GM18873 (cell line): ENCODE measurements around the gene CLDN11.

Experiments
- ATAC-seq: cut with Tn5 transposase; IDR thresholded peaks from one replicate; pipeline ENCODE4 v1.9.1; 2021; ENCODE audit warnings: mild to moderate bottlenecking, moderate library complexity, moderate number of reproducible peaks; ENCODE audit not compliant: unreplicated experiment, low FRiP score

CLDN11 gene

GRCh38 chr3:170418422-170419398 is at the start of gene CLDN11:
TSS of gene CLDN11 (plus strand) at chr3:170418868. CDS start at chr3:170419067, 199 bp downstream.
- ATAC-seq, result no peak

- ATAC-seq, result no peak
These were observed 49.7 kb upstream of the CLDN11 start for GRCh38 chr3:170368921-170369320.

DNA sequence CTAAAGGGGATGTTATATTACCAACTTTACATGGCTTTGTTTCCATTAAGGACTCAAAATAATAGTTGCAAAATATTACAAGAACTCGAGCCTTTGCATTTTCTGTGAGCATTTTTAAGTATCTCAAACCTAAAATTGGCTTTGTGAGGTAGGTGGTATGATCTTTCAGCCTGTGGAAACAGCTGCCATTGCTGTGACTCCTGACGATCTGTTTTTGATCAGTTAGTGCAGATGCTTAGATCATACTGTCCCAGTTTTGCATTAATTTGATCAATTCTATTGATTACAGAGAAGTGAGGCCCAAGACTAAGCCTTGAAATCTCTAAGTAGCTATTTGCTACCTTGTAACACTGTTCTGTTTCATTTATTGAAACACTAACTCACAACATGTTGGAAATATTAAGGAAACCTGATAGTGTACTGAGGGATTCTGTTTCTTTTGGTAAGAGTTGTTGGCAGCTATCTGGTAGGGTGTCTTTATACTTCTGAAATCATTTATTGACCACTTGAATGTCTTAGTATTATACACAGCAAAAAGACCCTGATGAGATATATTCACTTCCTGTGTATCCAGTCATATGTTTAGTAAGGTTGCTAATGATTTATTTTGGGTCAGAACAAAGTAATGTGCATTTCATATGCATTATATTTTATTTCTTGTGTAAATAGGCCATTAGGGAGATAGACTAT is 46.3 kb upstream of the CLDN11 start:
- ATAC-seq, result no peak

DNA sequence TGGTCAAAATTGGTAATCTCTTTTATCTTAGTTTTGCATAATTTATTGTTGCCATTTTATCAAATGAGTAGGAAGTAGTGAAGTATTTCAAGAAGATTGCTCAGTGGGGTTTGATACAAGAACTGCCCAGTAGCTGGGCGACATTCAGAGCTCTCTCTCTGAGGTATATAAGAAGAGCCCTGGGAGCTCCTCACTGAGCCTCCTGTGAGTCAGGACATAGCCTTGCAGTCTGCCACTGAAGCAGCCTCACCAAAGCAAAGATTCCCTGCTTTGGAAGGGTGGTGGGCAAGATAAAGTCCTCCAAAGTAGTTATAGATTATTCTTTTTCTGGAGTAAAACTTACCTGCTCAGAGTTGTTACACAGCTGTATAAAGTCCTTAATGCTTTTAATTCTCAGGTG is 35.1 kb upstream of the CLDN11 start:
- ATAC-seq, result no peak

DNA sequence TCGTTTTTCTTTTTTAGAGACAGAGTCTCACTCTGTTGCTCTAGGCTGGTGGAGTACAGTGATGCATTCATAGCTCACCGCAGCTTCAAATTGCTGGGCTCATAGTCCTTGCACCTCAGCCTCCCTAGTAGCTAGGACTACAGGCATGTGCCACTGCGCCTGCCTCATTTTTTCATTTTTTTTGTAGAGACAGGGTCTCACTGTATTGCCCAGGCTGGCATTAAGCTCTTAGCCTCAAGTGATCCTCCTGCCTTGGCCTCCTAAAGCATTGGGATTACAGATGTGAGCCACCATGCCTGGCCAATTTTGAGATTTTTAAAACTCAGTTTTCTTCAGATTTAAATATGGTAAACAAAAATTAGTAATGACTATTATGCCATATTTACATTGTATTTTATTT is 32.2 kb upstream of the CLDN11 start:
- ATAC-seq, result no peak

DNA sequence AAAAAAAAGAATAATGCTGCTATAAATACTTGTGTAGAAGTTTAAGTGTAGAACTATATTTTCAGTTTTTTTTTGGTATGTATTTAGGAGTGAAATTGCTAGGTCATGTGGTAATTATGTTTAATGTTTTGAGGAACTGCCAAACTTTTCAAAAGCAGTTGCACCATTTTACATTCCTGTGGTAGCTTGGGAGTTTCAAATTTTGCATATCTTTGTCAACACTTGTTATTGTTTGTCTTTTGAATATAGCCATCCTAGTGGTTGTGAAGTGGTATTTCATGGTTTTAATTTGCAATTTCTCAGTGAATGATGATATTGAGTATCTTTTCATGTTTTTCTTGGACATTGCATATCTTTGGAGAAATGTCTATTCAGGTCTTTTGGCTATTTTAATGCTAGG is 30.7 kb upstream of the CLDN11 start:
- ATAC-seq, result no peak

DNA sequence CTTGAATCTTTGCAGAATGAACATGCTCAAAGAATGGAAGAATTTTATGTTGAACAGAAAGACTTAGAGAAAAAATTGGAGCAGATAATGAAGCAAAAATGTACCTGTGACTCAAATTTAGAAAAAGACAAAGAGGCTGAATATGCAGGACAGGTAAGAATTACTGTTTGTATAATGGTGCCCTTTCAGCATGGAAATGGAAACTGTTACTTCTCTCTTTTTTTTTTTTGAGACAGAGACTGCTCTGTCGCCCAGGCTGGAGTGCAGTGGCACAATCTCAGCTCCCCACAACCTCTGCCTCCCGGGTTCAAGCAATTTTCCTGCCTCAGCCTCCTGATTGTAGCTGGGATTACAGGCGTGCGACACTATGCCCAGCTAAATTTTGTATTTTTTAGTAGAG is 27.6 kb upstream of the CLDN11 start:
- ATAC-seq, result no peak

- no peak for ATAC-seq
These were observed 21.0 kb upstream of the CLDN11 start for GRCh38 chr3:170397685-170398084.

GRCh38 chr3:170405101-170405500 is 13.6 kb upstream of the CLDN11 start:
- no peak for ATAC-seq

- ATAC-seq, result no peak
These were observed 8.1 kb upstream of the CLDN11 start for GRCh38 chr3:170410428-170411029.

- no peak for ATAC-seq
These were observed 5.4 kb upstream of the CLDN11 start for GRCh38 chr3:170413291-170413690.

DNA sequence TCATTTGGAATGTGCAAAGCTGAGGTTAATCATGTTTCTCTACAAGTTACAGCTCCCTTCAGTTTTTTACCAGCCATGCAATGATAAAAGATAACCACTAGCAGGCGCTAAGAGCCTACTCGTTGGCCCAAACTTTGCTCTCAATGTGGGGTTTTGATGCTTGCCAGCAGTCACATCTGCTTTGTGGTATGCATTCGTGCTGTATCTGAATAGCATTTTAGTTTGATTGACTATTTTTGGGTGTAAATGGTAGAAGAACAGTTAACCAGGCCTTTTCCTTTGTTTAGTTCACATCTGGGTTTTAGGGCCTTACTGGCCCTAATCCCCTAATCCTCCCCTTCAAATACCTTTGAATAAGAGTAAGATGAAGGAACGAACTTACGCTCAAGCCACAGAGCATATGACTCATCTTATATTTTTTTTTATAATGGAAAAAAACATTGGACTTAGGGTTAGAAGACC is 4.4 kb upstream of the CLDN11 start:
- no peak for ATAC-seq

DNA sequence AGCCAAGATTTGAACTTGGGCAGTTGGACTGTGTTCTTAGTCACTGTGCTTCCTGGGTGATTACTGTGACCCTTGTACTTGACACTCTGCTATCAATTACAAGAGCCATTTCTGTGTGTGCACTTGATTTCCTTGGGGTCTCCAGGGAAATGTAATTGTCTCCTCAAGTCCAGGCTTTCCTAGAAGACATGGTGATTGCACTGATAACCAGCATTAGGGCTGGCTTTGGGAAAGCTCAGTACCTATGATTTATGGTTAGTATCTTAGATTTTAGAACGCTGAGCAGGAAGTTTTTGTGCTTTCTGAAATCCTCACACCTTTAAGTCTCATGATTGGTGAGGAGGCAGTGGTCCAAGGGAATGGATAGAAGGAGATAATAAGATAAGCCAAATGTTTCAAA is 1.6 kb upstream of the CLDN11 start:
- no peak for ATAC-seq

DNA sequence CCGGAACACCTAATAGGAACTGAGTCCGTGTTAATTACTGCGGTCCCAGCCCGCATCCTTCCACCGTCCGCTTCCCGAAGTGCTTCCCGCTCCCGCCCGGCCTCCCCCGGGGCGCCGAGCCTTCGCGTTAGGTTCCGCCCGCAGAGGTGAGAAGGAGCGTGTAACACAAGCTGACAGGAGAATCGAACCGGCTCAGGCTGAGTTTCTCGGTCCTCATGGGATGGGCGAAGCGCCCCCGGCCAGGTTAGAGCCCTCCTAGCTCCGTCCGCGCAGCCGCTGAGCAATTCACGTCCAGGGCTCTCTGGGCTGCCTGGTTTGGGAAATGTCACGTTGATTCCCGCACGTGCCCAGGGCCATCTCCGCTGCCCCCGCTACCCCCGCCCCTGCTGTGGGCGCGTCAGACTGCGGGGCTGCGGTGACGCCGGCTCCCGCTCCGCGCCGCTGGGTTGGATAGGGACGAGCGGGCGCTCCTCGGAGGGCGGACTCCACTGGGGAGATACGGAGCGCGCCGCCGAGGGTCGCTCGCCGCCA is 954 bp downstream of the CLDN11 start:
- ATAC-seq, result no peak

DNA sequence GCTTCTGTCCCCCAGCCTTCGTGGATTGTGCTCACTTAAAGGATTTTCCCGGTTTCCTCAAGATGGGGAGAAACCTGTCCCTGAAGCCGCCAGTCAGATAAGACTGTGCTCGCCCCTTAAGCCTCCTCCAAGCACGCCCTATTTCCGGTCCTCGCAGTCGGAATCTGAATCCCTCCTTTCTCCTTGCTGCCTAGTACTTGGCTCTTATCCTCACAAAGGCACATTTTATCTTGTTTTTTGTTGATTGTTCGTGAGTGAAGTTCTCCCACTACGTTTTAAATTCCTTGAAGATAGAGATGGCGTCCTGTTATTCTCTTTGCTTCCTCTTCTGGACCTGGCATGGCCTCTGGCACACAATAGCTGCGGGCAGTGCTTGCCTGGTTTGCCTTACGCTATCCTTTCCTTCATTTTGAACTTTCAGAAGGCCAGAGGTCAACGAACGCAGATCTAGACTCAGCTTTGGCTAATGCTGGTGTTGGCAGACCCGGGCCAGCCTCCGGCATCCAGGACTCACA is 1.7 kb downstream of the CLDN11 start:
- ATAC-seq, result no peak

GRCh38 chr3:170421111-170421641 is 2.5 kb downstream of the CLDN11 start:
- no peak for ATAC-seq

DNA sequence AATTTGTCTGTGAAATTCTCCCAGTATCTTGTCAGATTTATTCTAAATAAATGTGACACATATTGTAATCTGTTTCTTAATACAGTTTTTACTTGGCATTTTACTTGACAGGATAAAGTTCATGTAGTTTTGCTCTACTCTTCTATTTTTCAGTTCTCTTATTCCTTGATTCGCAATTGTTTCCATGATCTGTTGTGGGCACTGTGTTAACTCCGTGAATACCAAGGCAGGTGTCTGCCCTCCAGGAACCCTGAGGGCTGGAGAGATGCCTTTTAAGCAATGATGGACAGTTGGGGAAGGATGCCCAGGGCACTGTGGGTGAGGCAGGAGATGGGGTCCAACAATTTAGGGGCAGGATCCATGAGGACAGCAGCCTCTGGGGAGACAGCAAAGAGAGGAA is 3.1 kb downstream of the CLDN11 start:
- no peak for ATAC-seq

GRCh38 chr3:170423001-170423615 is 4.4 kb downstream of the CLDN11 start:
- ATAC-seq, result no peak

GRCh38 chr3:170424879-170425278 is 6.2 kb downstream of the CLDN11 start:
- no peak for ATAC-seq
